K562 (cell line): Measurements from ENCODE around the gene SNRNP70. TPM values are rescaled to one million over a fixed set of nuclear protein-coding genes. Genes with fewer than 3 reads are reported as not detected.
A peak's percentile ranks its signal among the peaks of the same experiment; 100 is the strongest.

Source experiments
- ARID3A ChIP-seq: IDR thresholded peaks from 2 replicates; pipeline ENCODE4 v1.6.1; 2012; ENCODE audit warnings: low read depth, low read length, improper control_type of control experiment, borderline replicate concordance
- ARID4B ChIP-seq: sonication (generic); formaldehyde crosslinking; IDR thresholded peaks from 2 replicates; pipeline ENCODE4 v1.8.0; 2022; ENCODE audit warnings: mild to moderate bottlenecking, missing genetic modification reagents
- BHLHE40 ChIP-seq: IDR thresholded peaks from 2 replicates; pipeline ENCODE4 v1.6.1; 2011; ENCODE audit warnings: low read length, improper control_type of control experiment
- CBX5 ChIP-seq: IDR thresholded peaks from 2 replicates; pipeline ENCODE4 v1.6.1; 2014; ENCODE audit warnings: low read depth, borderline replicate concordance
- CC2D1A ChIP-seq: fragments of 450-650 bp; IDR thresholded peaks from 2 replicates; pipeline ENCODE4 v1.6.1; 2017; ENCODE audit warnings: mild to moderate bottlenecking
- DACH1 ChIP-seq: fragments of 450-650 bp; IDR thresholded peaks from 2 replicates; pipeline ENCODE4 v1.6.1; 2018; ENCODE audit not compliant: partially characterized antibody
- ELF1 ChIP-seq: fragments of 200-800 bp; sonication (Bioruptor generic); IDR thresholded peaks from 2 replicates; pipeline ENCODE4 v1.6.1; 2016; ENCODE audit warnings: missing genetic modification characterization, missing compliant biosample characterization
- GTF2E2 ChIP-seq: fragments of 200-800 bp; sonication (Bioruptor generic); IDR thresholded peaks from 2 replicates; pipeline ENCODE4 v1.6.1; 2016; ENCODE audit warnings: missing genetic modification characterization, missing compliant biosample characterization
- KLF16 ChIP-seq: IDR thresholded peaks from 2 replicates; pipeline ENCODE4 v1.6.1; 2016; ENCODE audit warnings: antibody characterized with exemption
- MBD2 ChIP-seq: sonication (generic); IDR thresholded peaks from 2 replicates; pipeline ENCODE4 v1.6.1; 2016; ENCODE audit warnings: low read depth, borderline replicate concordance
- RUNX1 ChIP-seq: sonication (generic); IDR thresholded peaks from 2 replicates; pipeline ENCODE4 v1.6.1; 2016; ENCODE audit warnings: antibody characterized with exemption, low read depth
- STAT5A ChIP-seq: IDR thresholded peaks from 2 replicates; pipeline ENCODE4 v1.6.1; 2012; ENCODE audit warnings: low read length, inconsistent platforms, borderline replicate concordance
- XRCC3 ChIP-seq: fragments of 450-650 bp; IDR thresholded peaks from 2 replicates; pipeline ENCODE4 v1.6.1; 2017; ENCODE audit warnings: mild to moderate bottlenecking, moderate library complexity
- ZNF3 ChIP-seq: fragments of 250-450 bp; sonication (Bioruptor Pico); IDR thresholded peaks from 2 replicates; pipeline ENCODE4 v1.5.0; 2021; ENCODE audit warnings: mild to moderate bottlenecking, moderate library complexity
- ZNF644 ChIP-seq: fragments of 200-800 bp; sonication (Bioruptor generic); IDR thresholded peaks from 2 replicates; pipeline ENCODE4 v1.6.1; 2016; ENCODE audit warnings: low read depth, missing genetic modification characterization, missing compliant biosample characterization
- polyA plus RNA-seq, 8 experiments: library from polyadenylated mRNA; depleted of rRNA in 4 of 8; stranded (reverse) in 5 of 8; unstranded in 3 of 8; fragments of >200 nt; fragmentation: Nextera tagmentation in 2 of 8; fragmentation: Illumina TruSeq in 1 of 8; extraction: Ambion mirVana in 2 of 8; extraction: Trizol in 1 of 8; gene quantifications; 2 replicates each; pipeline versions ENCODE4 v1.2.1 to v1.2.3, GENCODE V29; 2011 to 2014; ENCODE audit warnings: inconsistent platforms in 1 of 8, missing spikeins in 1 of 8
- total RNA-seq, 7 experiments: library from RNA; depleted of rRNA in 6 of 7; stranded (reverse); fragments of >200 nt in 6 of 7; fragmentation: Illumina TruSeq in 2 of 7; extraction: Trizol in 2 of 7; gene quantifications; 2 replicates each; pipeline versions ENCODE4 v1.2.1 to v1.2.3, GENCODE V29; 2011 to 2021; ENCODE audit warnings: low replicate concordance in 1 of 7
- TF ChIP-seq, protein P1 (sequence below), 2 experiments: fragments of 450-650 bp; IDR thresholded peaks; 2 replicates each; pipeline ENCODE4 v1.6.1; 2016
- TF ChIP-seq, protein P2 (sequence below), 2 experiments: fragments of 450-650 bp in 1 of 2; sonication (generic) in 1 of 2; formaldehyde crosslinking; conservative IDR thresholded peaks; 2 replicates each; pipeline versions ENCODE4 v1.4.0 to v1.8.1; 2020 to 2022; ENCODE audit warnings: mild to moderate bottlenecking in 1 of 2, missing genetic modification reagents in 1 of 2
- TF ChIP-seq, protein P3 (sequence below), 2 experiments: IDR thresholded peaks; 2 replicates each; pipeline ENCODE4 v1.6.1; 2011; ENCODE audit warnings: borderline replicate concordance in 1 of 2, control low read depth in 1 of 2, low read depth in 1 of 2, low read length in 1 of 2, mild to moderate bottlenecking in 1 of 2, mixed read lengths in 1 of 2, moderate library complexity in 1 of 2; ENCODE audit not compliant: insufficient read depth in 1 of 2, insufficient read length in 1 of 2, poor library complexity in 1 of 2, severe bottlenecking in 1 of 2; ENCODE audit errors: extremely low read depth in 1 of 2

Gene SNRNP70
- total and polyA plus RNA-seq, 9 of the 15 experiments (the other 6 are each of a cell fraction or from before 2014, with no cell fraction given) = 2.8 to 496 (median 136) TPM

DNA sequence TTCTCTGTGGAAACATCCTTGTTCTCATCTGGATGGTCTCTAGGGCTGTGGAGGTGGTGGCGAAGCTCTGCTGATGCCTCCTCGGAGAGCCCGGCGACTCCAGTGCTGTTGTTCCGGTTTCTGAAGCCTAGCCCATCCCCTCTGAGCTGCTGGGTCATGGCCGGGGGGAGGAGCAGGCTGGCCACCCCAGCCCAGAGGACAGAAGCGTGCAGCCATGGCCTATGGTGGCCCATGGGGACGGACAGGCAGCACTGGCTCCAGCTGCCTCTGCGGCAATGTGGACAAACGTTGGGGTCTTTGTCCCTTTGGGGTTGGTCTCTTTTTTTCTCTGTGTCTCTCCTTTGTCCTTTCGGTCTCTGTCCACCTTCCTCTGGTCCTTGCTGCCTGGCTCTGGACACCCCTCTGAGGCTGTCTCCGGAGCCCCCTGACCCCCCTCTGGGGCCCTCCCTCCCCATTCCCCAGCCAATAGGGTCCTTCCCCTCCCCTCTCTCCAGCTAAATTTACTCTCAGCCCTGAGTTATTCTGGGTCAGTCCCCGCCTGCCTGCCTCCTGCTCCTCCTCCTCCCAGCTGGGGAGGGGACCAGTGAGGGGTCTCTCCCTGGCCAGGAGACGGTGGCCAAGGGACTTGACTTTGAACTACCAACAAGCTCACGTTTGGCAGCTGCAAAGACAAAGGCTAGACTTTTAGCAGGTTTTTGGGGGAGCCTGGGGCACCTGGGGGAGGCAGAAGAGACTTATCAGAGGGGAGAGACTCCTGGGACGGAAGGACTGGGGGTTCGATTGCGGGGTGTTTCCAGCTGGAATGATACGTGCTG is 70.0 kb downstream of the SNRNP70 start, which contains the start of gene HRC (continued):
- TF ChIP-seq CC2D1A = no peak
- no peak for TF ChIP-seq STAT5A
- TF ChIP-seq, protein P1, sequence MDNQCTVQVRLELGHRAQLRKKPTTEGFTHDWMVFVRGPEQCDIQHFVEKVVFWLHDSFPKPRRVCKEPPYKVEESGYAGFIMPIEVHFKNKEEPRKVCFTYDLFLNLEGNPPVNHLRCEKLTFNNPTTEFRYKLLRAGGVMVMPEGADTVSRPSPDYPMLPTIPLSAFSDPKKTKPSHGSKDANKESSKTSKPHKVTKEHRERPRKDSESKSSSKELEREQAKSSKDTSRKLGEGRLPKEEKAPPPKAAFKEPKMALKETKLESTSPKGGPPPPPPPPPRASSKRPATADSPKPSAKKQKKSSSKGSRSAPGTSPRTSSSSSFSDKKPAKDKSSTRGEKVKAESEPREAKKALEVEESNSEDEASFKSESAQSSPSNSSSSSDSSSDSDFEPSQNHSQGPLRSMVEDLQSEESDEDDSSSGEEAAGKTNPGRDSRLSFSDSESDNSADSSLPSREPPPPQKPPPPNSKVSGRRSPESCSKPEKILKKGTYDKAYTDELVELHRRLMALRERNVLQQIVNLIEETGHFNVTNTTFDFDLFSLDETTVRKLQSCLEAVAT (IDR thresholded peaks at IDR 0.05) = peak; percentile 1 to 29; a peak in 1 of 4 replicates
- TF ChIP-seq, protein P2, sequence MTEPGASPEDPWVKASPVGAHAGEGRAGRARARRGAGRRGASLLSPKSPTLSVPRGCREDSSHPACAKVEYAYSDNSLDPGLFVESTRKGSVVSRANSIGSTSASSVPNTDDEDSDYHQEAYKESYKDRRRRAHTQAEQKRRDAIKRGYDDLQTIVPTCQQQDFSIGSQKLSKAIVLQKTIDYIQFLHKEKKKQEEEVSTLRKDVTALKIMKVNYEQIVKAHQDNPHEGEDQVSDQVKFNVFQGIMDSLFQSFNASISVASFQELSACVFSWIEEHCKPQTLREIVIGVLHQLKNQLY (CRISPR knock-in tag; conservative IDR thresholded peaks at IDR 0.05) = 0 out of 4 replicates have a peak, but pooled peaks of 1 of the 2 experiments have one; percentile 44
- peak; percentile 72 for TF ChIP-seq ELF1 (tag)
- TF ChIP-seq ZNF644 (tag) = 0 out of 2 replicates have a peak, but pooled peaks have one; percentile 47
- peak; percentile 62; the same call in 1 of the 2 replicates for TF ChIP-seq MBD2
- peak; percentile 83 for TF ChIP-seq BHLHE40
- TF ChIP-seq, protein P3, sequence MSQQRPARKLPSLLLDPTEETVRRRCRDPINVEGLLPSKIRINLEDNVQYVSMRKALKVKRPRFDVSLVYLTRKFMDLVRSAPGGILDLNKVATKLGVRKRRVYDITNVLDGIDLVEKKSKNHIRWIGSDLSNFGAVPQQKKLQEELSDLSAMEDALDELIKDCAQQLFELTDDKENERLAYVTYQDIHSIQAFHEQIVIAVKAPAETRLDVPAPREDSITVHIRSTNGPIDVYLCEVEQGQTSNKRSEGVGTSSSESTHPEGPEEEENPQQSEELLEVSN (IDR thresholded peaks at IDR 0.05; ENCODE audit: borderline replicate concordance in 1 of 2, extremely low read depth in 1 of 2, insufficient read depth in 1 of 2, insufficient read length in 1 of 2, low read depth in 1 of 2, low read length in 1 of 2, poor library complexity in 1 of 2, severe bottlenecking in 1 of 2) = peak; percentile 21 to 45
- TF ChIP-seq ZNF3 (CRISPR knock-in tag) = no peak
- TF ChIP-seq KLF16 = no peak
- TF ChIP-seq ARID4B (CRISPR knock-in tag) = peak; percentile 68
- TF ChIP-seq GTF2E2 = peak; percentile 21; the same call in 1 of the 2 replicates
- TF ChIP-seq CBX5 = no peak
- no peak for TF ChIP-seq ARID3A
- TF ChIP-seq RUNX1 = 0 out of 2 replicates have a peak, but pooled peaks have one; percentile 9
- peak; percentile 31 for TF ChIP-seq DACH1
- no peak for TF ChIP-seq XRCC3
